Caco-2 (cell line): ENCODE results near the gene CCL5. TPM values are rescaled to one million over a fixed set of nuclear protein-coding genes. Genes with fewer than 3 reads are reported as not detected.

Experiments
- BruUV-seq: library from RNA; stranded (reverse); fragments of 400-500 nt; replicated peaks from 2 replicates; lab custom pipeline; 2021; lab: Mats Ljungman, UMichigan
- CTCF ChIA-PET: fragments of 300-600 bp; sonication (Branson Sonifier 250); formaldehyde crosslinking; loops from one replicate; lab custom pipeline; 2022; ENCODE audit warnings: antibody characterized with exemption; lab: Charles Lee
- POLR2A ChIA-PET: fragments of 300-600 bp; sonication (Branson Sonifier 250); formaldehyde crosslinking; loops from one replicate; lab custom pipeline; 2022; ENCODE audit warnings: antibody characterized with exemption; lab: Charles Lee
- DNase-seq, 2 experiments: peaks; one replicate each; pipeline versions ENCODE4 v3.0.0 to v3.0.0-alpha.2; 2020 to 2022
- H3K27me3 ChIP-seq: replicated peaks from 2 replicates; pipeline ENCODE4 v1.6.0; 2011; ENCODE audit warnings: low read length; ENCODE audit not compliant: control insufficient read depth, insufficient read depth
- H3K36me3 ChIP-seq: 2 replicates; pipeline ENCODE4 v1.5.1; 2011; ENCODE audit warnings: low read length; ENCODE audit not compliant: control insufficient read depth, insufficient read depth
- H3K4me1 ChIP-seq: fragments of 250-450 bp; sonication (Bioruptor Pico); 2 replicates; pipeline ENCODE4 v1.5.1; 2020; ENCODE audit warnings: mild to moderate bottlenecking
- H3K4me3 ChIP-seq: 2 replicates; pipeline ENCODE4 v1.5.1; 2011; ENCODE audit warnings: low read depth, mild to moderate bottlenecking, control low read depth, low read length
- H3K9me3 ChIP-seq: fragments of 250-450 bp; sonication (Bioruptor Pico); 2 replicates; pipeline ENCODE4 v1.5.1; 2020; ENCODE audit warnings: mild to moderate bottlenecking, moderate library complexity
- H3K27ac Mint-ChIP-seq: one replicate; pipeline ENCODE4 v1.8.0; 2022; ENCODE audit warnings: mixed read lengths; ENCODE audit not compliant: unreplicated experiment
- H3K27me3 Mint-ChIP-seq: one replicate; pipeline ENCODE4 v1.8.0; 2022; ENCODE audit warnings: mixed read lengths; ENCODE audit not compliant: insufficient read depth, unreplicated experiment
- H3K36me3 Mint-ChIP-seq: one replicate; pipeline ENCODE4 v1.8.0; 2022; ENCODE audit warnings: mild to moderate bottlenecking, mixed read lengths; ENCODE audit not compliant: insufficient read depth, unreplicated experiment
- H3K4me1 Mint-ChIP-seq: one replicate; pipeline ENCODE4 v1.8.0; 2022; ENCODE audit warnings: low read depth, mixed read lengths; ENCODE audit not compliant: unreplicated experiment
- H3K4me3 Mint-ChIP-seq: one replicate; pipeline ENCODE4 v1.8.0; 2022; ENCODE audit warnings: mild to moderate bottlenecking, moderate library complexity, mixed read lengths; ENCODE audit not compliant: unreplicated experiment
- H3K9me3 Mint-ChIP-seq: one replicate; pipeline ENCODE4 v1.8.0; 2022; ENCODE audit warnings: mixed read lengths; ENCODE audit not compliant: unreplicated experiment
- intact Hi-C: fragments of 100-400 bp; cut with micrococcal nuclease; formaldehyde crosslinking; loops from one replicate; pipeline ENCODE4 v1.10.0; 2022; ENCODE audit not compliant: unreplicated experiment
- total RNA-seq: library from RNA; stranded (reverse); gene quantifications from 2 replicates; pipeline ENCODE4 v1.2.3, GENCODE V29; 2022
- TF ChIP-seq, protein P1 (sequence below), 2 experiments: fragments of 200-600 bp in 1 of 2; IDR thresholded peaks; 1 replicate in 1 of 2; 2 replicates in 1 of 2; pipeline versions ENCODE4 v1.5.1 to v1.8.0; 2011 to 2022; ENCODE audit warnings: antibody characterized with exemption in 1 of 2, control low read depth in 1 of 2, inconsistent platforms in 1 of 2, low read depth in 1 of 2, low read length in 1 of 2, mild to moderate bottlenecking in 1 of 2, moderate library complexity in 1 of 2; ENCODE audit not compliant: insufficient read depth in 1 of 2, severe bottlenecking in 1 of 2, unreplicated experiment in 1 of 2

The CCL5 gene
- total RNA-seq, 1 experiment from 2014 or later: not detected

DNA sequence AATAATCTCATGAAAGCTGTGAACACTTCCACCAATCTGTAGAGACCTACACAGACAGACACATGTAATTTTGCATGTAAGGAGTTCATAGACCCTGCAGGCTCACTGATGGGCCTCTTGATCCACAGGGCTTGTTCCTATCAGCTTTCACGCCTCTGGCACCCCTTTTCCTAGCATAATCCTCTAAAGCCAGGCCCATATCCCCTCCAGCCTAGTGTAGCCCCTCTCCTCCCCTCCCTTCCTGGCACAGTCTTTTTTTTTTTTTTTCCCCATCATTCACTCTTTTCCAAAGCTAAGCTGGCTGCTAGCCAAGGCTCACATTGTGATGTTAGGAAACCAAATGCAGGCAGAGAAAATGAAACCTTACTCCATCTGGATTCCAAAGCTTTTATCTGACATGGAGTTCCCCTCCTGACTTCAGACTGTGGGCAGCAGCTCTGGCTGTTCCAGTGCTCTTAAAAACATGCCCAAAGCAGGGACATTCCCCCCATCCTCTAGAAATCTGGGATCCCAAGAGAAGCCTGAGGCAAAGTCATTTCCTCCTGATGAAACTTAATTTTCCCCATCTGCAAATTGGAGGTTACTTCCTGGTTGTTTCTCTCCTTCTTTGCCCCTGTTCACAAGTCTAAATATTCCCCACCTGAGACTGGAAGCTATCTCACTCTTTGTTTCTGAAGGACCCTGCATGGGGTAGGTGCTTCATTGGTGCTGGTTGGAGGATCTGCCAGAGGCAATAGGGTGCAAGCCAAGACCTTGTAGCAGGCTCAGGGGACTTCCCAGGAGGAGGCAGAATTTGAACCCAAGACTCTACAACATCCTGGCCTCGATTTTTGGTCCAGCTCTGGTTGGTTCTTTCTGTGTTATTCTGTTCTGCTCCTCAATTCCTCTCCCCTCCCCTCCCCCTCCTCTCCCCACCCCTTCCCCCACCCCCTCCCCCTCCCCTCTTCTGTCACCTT is 9.9 kb upstream of the CCL5 start:
- Mint-ChIP-seq H3K27me3 (no peaks in the 10 kb centered on the region), H3K4me3 (no peak overlapping the region), H3K9me3 (no peaks in the 10 kb centered on the region), H3K4me1 (no peaks in the 10 kb centered on the region), H3K36me3 (no peaks in the 10 kb centered on the region), H3K27ac (no peak overlapping the region)
- H3K36me3 ChIP-seq: no peaks in the 10 kb centered on the region
- no peaks in the 10 kb centered on the region for H3K4me1 ChIP-seq
- no peaks in the 10 kb centered on the region for H3K27me3 ChIP-seq
- TF ChIP-seq, protein P1, sequence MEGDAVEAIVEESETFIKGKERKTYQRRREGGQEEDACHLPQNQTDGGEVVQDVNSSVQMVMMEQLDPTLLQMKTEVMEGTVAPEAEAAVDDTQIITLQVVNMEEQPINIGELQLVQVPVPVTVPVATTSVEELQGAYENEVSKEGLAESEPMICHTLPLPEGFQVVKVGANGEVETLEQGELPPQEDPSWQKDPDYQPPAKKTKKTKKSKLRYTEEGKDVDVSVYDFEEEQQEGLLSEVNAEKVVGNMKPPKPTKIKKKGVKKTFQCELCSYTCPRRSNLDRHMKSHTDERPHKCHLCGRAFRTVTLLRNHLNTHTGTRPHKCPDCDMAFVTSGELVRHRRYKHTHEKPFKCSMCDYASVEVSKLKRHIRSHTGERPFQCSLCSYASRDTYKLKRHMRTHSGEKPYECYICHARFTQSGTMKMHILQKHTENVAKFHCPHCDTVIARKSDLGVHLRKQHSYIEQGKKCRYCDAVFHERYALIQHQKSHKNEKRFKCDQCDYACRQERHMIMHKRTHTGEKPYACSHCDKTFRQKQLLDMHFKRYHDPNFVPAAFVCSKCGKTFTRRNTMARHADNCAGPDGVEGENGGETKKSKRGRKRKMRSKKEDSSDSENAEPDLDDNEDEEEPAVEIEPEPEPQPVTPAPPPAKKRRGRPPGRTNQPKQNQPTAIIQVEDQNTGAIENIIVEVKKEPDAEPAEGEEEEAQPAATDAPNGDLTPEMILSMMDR (IDR thresholded peaks at IDR 0.05; ENCODE audit: insufficient read depth in 1 of 2, low read depth in 1 of 2, low read length in 1 of 2, severe bottlenecking in 1 of 2, unreplicated experiment in 1 of 2): no peak
- no peak overlapping the region for H3K4me3 ChIP-seq
- ChIA-PET CTCF (no interaction called here), POLR2A (no interaction called here)
- no peak for DNase-seq
- intact Hi-C loops: no loop called here
- no peaks in the 10 kb centered on the region for H3K9me3 ChIP-seq
- no TSS peak for BruUV-seq

DNA sequence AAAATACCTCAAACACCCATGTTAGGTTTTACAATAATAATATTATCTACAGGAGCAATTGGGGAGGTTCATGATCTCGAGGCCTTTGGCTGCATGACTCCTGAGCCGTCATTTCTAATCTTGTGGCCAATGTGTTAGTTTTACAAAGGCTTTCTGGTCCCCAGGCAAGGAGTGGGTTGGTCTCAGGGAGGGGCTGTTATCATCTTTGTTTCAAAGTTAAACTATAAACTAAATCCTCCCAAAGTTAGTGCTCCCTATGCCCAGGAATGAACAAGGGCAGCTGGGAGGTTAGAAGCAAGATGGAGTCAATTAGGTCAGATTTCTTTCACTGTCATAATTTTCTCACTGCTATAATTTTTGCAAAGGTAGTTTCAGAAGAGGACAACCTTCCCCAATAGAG is 9.1 kb upstream of the CCL5 start:
- ChIA-PET CTCF (no interaction called here), POLR2A (no interaction called here)
- no peaks in the 10 kb centered on the region for H3K4me1 ChIP-seq
- H3K9me3 ChIP-seq: no peaks in the 10 kb centered on the region
- no peaks in the 10 kb centered on the region for H3K36me3 ChIP-seq
- no peak for DNase-seq
- Mint-ChIP-seq H3K4me1 (no peaks in the 10 kb centered on the region), H3K27me3 (no peaks in the 10 kb centered on the region), H3K9me3 (no peaks in the 10 kb centered on the region), H3K4me3 (no peak overlapping the region), H3K27ac (no peak overlapping the region), H3K36me3 (no peaks in the 10 kb centered on the region)
- TF ChIP-seq, protein P1 (IDR thresholded peaks at IDR 0.05; ENCODE audit: insufficient read depth in 1 of 2, low read depth in 1 of 2, low read length in 1 of 2, severe bottlenecking in 1 of 2, unreplicated experiment in 1 of 2): no peak
- intact Hi-C loops: no loop called here
- no TSS peak for BruUV-seq
- H3K4me3 ChIP-seq: no peak overlapping the region
- H3K27me3 ChIP-seq: no peaks in the 10 kb centered on the region

DNA sequence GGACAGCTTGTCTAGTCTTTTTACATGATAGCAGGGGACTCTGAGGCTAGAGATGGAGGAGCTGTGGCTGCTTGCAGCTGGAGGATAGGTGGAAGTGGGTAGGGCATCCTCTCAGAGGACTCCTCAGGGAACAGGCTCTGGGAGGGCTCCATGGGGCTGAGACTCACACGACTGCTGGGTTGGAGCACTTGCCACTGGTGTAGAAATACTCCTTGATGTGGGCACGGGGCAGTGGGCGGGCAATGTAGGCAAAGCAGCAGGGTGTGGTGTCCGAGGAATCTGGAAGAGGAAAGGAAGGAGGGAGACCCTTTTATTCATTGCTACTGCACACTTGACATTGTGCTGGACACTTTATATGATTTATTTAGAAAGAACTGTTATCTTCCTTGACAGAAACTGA is 1.8 kb downstream of the CCL5 start:
- no peaks in the 10 kb centered on the region for H3K36me3 ChIP-seq
- no peak overlapping the region for H3K27ac Mint-ChIP-seq
- H3K36me3 Mint-ChIP-seq: no peaks in the 10 kb centered on the region
- no peak overlapping the region for H3K4me3 ChIP-seq
- TF ChIP-seq, protein P1 (IDR thresholded peaks at IDR 0.05; ENCODE audit: insufficient read depth in 1 of 2, low read depth in 1 of 2, low read length in 1 of 2, severe bottlenecking in 1 of 2, unreplicated experiment in 1 of 2): no peak
- intact Hi-C loops: no loop called here
- H3K27me3 Mint-ChIP-seq: no peaks in the 10 kb centered on the region
- no peak for DNase-seq
- H3K9me3 Mint-ChIP-seq: no peaks in the 10 kb centered on the region
- ChIA-PET POLR2A (no interaction called here), CTCF (no interaction called here)
- no peaks in the 10 kb centered on the region for H3K27me3 ChIP-seq
- H3K9me3 ChIP-seq: no peaks in the 10 kb centered on the region
- H3K4me1 ChIP-seq: peaks cover 4% of the 10 kb centered on the region; the same call in 1 of the 2 replicates
- no peak overlapping the region for H3K4me3 Mint-ChIP-seq
- H3K4me1 Mint-ChIP-seq: no peaks in the 10 kb centered on the region
- BruUV-seq: no TSS peak
